ENCODE data around the gene MGAT1. TPM values are rescaled to one million over a fixed set of nuclear protein-coding genes. Genes with fewer than 3 reads are reported as not detected.
A peak's percentile ranks its signal among the peaks of the same experiment; 100 is the strongest.
"Not testable (repeated sequence)": the region's sequence is repeated elsewhere in the genome, so short reads cannot be mapped to it uniquely, and the experiment has no call there.

MGAT1 gene
- polyA plus RNA-seq, 10 donors = 65.3 to 98.3 (median 78.1) TPM

- DNase-seq = peak in 1 of 3 donors; percentile 49
These were observed 14.7 kb downstream of the MGAT1 start for GRCh38 chr5:180787711-180788431.

DNA sequence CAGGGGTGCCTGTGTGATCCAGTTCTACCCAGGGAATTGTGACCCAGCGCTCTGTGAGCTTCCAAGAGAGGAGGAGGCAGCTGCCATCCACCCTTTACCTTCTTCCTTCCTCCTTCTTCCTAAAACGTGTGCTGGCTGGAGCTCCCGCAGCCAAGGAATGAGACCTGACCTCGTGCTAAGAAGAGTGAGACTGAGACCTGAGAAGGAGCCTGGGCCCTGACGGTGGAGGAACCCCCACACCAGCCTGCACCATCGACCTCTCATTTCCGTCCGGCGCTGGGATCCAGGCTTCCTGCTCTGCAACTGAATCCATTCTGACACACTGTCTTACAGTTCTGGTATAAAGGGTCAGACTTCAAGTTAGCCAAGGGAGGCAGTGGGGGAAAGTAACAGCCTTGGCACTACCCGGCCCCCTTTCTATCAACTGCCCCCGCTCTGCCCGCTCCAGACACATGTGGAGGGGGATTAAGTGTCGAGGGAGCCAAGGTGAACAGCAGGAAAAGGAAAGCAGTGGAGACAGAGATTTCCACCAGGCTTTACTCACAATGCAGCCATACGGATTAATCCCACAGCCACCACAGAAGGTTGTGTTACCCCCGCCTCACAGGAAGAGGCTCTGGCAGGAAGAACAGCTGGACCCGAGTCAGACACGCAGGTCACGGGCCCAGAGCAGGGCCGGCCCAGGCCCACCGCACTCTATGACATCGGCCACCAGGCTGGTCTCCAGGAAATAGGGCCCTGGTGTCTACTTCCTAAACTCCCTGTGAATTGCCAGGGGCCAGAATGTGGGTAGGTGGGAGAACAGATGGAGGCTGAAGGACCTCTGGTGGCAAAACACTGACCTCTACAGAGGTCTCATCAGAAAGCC is 15.8 kb downstream of the MGAT1 start:
- DNase-seq = peak in 2 of 3 donors; percentile 34 to 72

DNA sequence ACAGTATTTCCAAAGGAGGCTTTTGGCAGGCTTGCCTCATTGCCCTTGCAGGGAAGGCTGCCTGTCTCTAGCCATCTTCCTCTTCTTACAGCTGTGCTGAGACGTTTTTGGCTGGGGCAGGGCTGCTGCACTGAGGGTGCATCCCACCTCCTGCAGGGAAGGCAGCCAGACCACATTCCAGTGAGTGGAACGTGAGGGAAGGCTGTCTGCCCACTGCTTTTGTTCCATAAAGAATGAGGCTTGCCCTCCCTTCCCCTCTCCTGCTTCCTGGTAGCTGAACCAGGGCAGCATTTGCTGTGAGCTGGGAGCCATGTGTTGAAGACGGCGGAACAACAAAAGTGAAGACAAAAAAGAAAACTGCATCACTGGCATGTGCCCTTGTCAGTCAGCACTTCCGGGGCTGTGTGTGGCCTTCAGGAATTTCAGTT is 16.8 kb downstream of the MGAT1 start:
- DNase-seq = peak; percentile 59 to 82 (median 60)

GRCh38 chr5:180785121-180785781 is 17.4 kb downstream of the MGAT1 start:
- DNase-seq = peak; percentile 30 to 59 (median 51)

DNA sequence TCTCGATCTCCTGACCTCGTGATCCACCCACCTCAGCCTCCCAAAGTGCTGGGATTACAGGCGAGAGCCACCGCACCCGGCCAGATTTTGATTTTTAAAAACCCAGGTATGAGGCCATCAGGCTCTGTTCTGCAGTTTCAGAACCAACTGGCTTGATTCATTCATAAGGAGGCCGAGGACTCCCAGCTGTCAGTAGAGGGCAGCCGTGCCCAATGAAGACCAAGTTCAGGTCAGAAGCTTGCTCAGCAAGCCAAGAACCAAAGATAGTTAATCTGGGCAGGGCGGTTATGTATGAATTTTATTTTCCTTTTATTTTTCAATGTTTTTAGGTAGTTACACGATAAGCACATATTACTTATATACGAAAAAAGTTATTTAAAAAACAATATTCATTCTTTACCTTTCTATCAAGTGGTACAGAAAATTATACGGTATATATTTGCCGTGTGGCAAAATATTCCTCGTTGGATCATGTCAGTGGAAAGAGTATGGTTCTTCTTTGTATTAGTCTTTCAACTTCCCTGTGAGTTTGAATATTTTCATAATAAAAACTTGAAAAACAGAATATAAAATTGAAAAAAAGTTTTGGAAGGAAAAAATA is 18.0 kb downstream of the MGAT1 start:
- peak; percentile 79 to 88 (median 85) for DNase-seq

- no peak for DNase-seq
These were observed 19.1 kb downstream of the MGAT1 start for GRCh38 chr5:180783340-180784052.

DNA sequence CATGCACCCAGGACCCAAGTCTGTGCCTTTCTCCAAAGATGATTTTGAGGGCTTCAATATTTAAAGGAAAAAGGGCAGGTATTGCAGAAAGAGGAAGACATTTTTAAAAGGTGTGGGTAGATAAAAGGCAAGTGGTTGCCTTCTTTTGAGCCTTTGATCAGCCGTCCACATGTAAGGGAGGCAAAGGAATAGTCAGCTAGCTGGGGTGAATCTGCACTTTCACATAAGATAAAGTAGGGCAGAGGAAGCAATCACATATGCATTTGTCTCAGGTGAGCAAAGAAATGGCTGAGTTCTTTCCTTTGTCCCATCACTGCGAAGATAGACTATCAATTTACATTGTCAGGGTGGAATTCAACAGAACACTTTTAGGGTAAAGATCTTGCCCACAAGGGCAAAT is 19.9 kb downstream of the MGAT1 start:
- no peak for DNase-seq

GRCh38 chr5:180781900-180782326 is 20.7 kb downstream of the MGAT1 start:
- not testable (repeated sequence) for DNase-seq

DNA sequence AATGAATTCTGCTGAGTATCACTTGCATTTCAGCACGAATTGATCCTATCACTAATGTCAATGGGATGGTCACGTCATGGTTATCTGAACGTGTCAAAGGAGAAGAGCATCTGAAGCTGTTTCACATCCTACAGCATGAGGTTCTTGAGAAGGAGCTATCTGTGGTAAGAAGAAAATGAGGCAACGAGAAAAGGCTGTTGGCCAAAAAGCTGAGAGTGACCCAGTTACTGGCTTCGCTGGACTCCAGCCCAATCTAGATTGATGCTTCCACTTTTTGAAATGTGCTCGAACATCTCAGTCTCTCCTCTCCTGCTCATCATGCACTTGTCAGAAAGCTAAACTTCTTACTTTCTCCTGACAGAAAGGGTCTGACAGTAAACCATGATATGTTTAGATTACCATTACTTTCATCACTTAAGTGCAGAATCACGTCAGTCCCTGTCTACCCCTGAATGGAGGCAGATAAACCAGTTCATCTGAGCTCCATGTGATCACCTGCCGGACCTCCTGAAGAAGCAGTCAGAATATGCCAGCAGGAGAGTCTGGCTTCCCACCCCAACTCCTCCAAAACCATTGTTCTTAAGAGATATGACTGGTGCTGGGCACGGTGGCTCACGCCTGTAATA is 22.5 kb downstream of the MGAT1 start:
- no peak for DNase-seq

DNA sequence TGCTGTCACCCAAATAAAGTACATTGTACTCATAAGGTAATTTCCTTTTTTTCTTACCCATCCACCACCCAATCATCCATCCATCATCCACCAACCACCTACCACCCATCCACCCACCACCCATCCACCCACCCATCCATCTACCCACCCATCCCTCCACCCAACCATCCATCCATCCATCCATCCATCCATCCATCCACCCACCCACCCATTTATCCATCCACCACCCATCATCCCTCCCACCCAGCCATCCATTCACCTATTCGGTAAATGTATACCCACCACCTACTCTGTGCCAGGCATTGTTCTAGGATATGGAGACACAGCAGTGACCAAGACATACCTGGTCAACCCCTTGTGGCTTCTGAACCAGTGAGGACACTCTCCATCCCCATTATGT is 25.1 kb downstream of the MGAT1 start:
- no peak for DNase-seq

- no peak for DNase-seq
These were observed 26.2 kb downstream of the MGAT1 start for GRCh38 chr5:180776376-180776775.

DNA sequence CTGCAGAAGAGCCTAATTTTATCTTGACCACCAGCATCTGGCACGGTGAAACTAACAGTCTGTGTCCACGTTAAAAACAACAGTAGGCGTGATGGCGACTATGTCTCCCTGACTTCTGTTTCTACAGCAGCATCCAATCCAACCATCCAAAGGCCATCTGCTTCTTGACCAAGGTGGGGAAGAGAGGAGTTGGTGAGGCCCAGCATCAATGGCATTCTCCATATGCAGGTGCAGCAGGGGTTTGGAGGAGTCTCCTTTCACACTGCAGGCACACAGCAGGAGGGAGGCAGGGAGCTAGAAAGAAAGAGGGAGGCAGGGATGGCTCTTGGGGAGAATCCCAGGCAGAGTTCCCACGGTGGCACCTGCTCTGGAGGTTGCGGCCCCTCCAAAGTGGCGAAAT is 27.0 kb downstream of the MGAT1 start:
- DNase-seq = no peak

GRCh38 chr5:180771839-180772238 is 30.8 kb downstream of the MGAT1 start:
- DNase-seq = no peak

- no peak for DNase-seq
These were observed 32.8 kb downstream of the MGAT1 start for GRCh38 chr5:180769821-180770220.

DNA sequence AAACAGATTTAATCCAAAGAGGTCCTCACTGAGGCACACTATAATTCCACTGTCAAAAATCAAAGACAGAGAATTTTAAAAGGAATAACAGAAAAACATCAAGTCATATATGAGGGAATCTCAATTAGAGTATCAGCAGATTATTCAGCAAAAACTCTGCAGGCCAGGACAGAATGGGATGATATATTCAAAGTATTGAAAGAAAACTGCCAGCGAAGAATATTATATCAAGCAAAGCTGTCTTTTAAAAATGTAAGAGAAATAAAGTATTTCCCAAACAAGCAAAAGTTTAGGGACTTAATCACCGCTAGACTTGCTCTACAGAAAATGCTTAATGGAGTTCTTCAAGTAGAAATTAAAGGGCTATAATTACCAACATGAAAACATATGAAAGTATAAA is 47.0 kb downstream of the MGAT1 start:
- DNase-seq = no peak

DNA sequence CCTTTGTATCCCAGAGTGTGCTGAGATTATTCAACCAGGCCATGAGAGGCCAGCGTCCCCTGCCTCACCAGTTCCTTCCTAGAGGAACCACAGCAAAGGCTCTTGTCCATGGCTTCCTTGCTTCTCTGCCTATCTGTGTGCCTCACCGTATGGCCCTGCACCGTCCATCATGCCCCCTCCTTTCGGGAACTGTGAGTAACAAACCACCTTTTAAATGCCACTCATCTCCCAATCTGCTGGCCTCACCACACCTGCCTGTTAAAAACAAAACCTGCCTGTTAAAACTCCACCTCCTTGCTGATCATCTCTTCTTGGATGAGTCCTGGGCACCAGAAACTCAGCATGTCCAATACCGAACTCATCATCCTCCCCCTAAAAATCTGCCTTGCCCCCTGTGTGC is 58.4 kb downstream of the MGAT1 start:
- DNase-seq = no peak

DNA sequence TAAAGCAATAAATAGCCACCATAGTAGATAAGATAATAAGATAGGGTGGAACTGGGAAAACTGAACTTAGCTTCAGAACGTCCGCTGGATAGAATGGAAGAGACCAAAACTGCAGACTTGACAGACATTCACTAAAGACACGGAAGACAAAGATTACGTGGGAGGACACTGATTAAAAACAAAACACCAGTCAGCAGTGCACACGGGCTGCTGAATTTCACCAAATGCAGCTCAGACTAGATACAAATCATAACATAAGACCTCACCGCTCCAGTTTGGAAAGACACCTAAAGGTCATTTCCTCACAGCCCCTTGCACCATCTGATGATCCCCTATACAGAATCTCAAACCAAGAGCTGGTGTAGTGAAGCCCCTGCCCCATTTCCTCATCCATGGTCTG is 59.9 kb downstream of the MGAT1 start:
- no peak for DNase-seq

DNA sequence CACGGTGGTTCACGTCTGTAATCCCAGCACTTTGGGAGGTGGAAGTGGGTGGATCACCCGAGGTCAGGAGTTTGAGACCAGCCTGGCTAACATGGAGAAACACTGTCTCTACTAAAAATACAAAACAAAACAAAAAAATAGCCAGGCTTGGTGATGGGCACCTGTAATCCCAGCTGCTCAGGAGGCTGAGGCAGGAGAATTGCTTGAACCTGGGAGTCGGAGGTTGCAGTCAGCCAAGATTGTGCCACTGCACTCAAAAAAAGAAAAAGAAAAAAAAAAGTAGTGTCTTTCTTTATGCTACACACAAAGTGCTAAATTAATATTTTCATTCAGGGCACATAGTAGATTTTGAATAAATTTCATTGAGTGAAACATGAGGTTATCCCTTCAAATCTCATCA is 61.7 kb downstream of the MGAT1 start:
- not testable (repeated sequence) for DNase-seq

GRCh38 chr5:180739958-180740357 is 62.6 kb downstream of the MGAT1 start, which contains the start of gene OR2Y1:
OR2Y1 (minus strand) TSS chr5:180740058; CDS start chr5:180740058, 0 bp downstream.
- no peak for DNase-seq

DNA sequence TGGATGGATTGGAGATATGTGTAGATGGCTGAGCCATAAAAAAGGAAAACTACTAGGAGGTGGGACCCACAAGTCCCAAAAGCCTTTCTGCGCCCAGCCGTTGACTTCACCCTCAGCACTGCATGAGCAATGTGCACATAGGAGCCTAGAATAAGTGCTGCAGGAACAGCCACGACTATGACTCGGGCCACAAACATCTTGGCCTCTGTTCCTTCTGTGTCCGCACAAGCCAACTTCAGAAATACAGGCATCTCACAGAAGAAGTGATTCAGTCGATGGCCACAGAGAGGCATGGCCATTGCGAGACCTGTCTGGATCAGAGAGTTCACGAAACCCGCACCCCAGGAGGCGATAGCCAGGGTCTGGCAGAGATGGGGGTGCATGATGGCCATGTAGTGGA is 63.3 kb downstream of the MGAT1 start:
- no peak for DNase-seq

- DNase-seq = no peak
These were observed 66.1 kb downstream of the MGAT1 start for GRCh38 chr5:180736536-180736935.

Data from muscle of back (tissue), 11 donors.